Peyer's patch (tissue), 4 donors: ENCODE data around the gene LRRC47.

Source experiments
- POLR2A ChIP-seq, 2 donors: fragments of 450-650 bp; IDR thresholded peaks; one replicate each; pipeline ENCODE4 v1.5.1; 2017; ENCODE audit warnings: antibody characterized with exemption in 2 of 2, mild to moderate bottlenecking in 2 of 2, moderate library complexity in 2 of 2
- TF ChIP-seq, protein P1 (sequence below), 6 experiments: fragments of 450-650 bp in 4 of 6; fragments of 200-600 bp in 2 of 6; sonication (generic) in 1 of 6; IDR thresholded peaks; one replicate each; pipeline ENCODE4 v1.5.1; 2017 to 2019; ENCODE audit warnings: antibody characterized with exemption in 6 of 6, mild to moderate bottlenecking in 3 of 6, moderate library complexity in 1 of 6

DNA sequence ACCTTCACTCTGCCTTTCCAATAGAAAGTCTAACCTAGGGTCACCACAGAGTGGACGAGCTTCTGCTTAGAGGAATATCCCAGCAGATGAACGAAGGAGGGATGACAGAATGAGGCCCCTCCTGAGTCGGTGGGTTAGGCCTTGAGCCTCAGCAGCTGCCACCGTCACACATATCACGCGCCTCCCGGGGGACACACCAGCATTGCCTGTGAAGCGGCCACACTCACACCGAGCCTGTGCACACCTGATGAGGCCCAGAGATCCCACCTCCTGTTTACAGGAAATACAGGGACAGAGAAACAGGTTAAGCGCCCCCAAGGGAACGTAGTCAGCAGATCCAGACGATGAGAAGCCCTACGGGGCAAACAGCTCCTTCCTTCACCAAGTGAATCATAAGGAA lies 25.1 kb upstream of the LRRC47 start:
- TF ChIP-seq, protein P1, sequence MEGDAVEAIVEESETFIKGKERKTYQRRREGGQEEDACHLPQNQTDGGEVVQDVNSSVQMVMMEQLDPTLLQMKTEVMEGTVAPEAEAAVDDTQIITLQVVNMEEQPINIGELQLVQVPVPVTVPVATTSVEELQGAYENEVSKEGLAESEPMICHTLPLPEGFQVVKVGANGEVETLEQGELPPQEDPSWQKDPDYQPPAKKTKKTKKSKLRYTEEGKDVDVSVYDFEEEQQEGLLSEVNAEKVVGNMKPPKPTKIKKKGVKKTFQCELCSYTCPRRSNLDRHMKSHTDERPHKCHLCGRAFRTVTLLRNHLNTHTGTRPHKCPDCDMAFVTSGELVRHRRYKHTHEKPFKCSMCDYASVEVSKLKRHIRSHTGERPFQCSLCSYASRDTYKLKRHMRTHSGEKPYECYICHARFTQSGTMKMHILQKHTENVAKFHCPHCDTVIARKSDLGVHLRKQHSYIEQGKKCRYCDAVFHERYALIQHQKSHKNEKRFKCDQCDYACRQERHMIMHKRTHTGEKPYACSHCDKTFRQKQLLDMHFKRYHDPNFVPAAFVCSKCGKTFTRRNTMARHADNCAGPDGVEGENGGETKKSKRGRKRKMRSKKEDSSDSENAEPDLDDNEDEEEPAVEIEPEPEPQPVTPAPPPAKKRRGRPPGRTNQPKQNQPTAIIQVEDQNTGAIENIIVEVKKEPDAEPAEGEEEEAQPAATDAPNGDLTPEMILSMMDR (IDR thresholded peaks at IDR 0.05) = no peak
- TF ChIP-seq POLR2A (IDR thresholded peaks at IDR 0.05) = no peak
